ENCODE results near the gene SLC5A4.

The SLC5A4 gene

GRCh38 chr22:32177221-32177765 lies 77.9 kb downstream of the SLC5A4 start:
- no peaks in the 10 kb centered on the region for H3K36me3 ChIP-seq (ENCODE audit: control insufficient read depth, insufficient read depth, low read length)
- no peaks in the 10 kb centered on the region for H3K9me3 ChIP-seq (ENCODE audit: control insufficient read depth, low read length)
- peaks cover 3% of the 10 kb centered on the region for H3K27me3 ChIP-seq (replicated peaks; ENCODE audit: control insufficient read depth, insufficient read depth, low read length, poor library complexity, severe bottlenecking)
- no peak overlapping the region for H3K4me3 ChIP-seq (ENCODE audit: insufficient read depth, low read depth, low read length, poor library complexity, severe bottlenecking)
- H3K4me1 ChIP-seq (ENCODE audit: control insufficient read depth, insufficient read depth, low read length, poor library complexity, severe bottlenecking) = peaks cover 7% of the 10 kb centered on the region
- DNase-seq = no peak
- no peak overlapping the region for H3K27ac ChIP-seq (ENCODE audit: insufficient read depth, low read length, poor library complexity, severe bottlenecking)

GRCh38 chr22:32175683-32176644 lies 79.2 kb downstream of the SLC5A4 start:
- no peaks in the 10 kb centered on the region for H3K9me3 ChIP-seq (ENCODE audit: control insufficient read depth, low read length)
- peaks cover 7% of the 10 kb centered on the region for H3K4me1 ChIP-seq (ENCODE audit: control insufficient read depth, insufficient read depth, low read length, poor library complexity, severe bottlenecking)
- H3K27me3 ChIP-seq (replicated peaks; ENCODE audit: control insufficient read depth, insufficient read depth, low read length, poor library complexity, severe bottlenecking) = peaks cover 3% of the 10 kb centered on the region
- no peak for DNase-seq
- H3K36me3 ChIP-seq (ENCODE audit: control insufficient read depth, insufficient read depth, low read length) = no peaks in the 10 kb centered on the region
- H3K27ac ChIP-seq (ENCODE audit: insufficient read depth, low read length, poor library complexity, severe bottlenecking) = no peak overlapping the region
- peak overlapping the region; percentile 44 for H3K4me3 ChIP-seq (ENCODE audit: insufficient read depth, low read depth, low read length, poor library complexity, severe bottlenecking)

- Histone ChIP-seq H3K4me3 (ENCODE audit: insufficient read depth, low read depth, low read length, poor library complexity, severe bottlenecking) (no peak overlapping the region), H3K27me3 (replicated peaks; ENCODE audit: control insufficient read depth, insufficient read depth, low read length, poor library complexity, severe bottlenecking) (peaks cover 3% of the 10 kb centered on the region), H3K4me1 (ENCODE audit: control insufficient read depth, insufficient read depth, low read length, poor library complexity, severe bottlenecking) (peaks cover 7% of the 10 kb centered on the region), H3K36me3 (ENCODE audit: control insufficient read depth, insufficient read depth, low read length) (no peaks in the 10 kb centered on the region), H3K27ac (ENCODE audit: insufficient read depth, low read length, poor library complexity, severe bottlenecking) (no peak overlapping the region), H3K9me3 (ENCODE audit: control insufficient read depth, low read length) (no peaks in the 10 kb centered on the region)
- DNase-seq = no peak
These were observed 80.0 kb downstream of the SLC5A4 start for GRCh38 chr22:32175115-32175514.

Data from effector memory CD4-positive, alpha-beta T cell (primary cell).